Measurements from ENCODE around the gene ANKRD13C.

ANKRD13C gene

DNA sequence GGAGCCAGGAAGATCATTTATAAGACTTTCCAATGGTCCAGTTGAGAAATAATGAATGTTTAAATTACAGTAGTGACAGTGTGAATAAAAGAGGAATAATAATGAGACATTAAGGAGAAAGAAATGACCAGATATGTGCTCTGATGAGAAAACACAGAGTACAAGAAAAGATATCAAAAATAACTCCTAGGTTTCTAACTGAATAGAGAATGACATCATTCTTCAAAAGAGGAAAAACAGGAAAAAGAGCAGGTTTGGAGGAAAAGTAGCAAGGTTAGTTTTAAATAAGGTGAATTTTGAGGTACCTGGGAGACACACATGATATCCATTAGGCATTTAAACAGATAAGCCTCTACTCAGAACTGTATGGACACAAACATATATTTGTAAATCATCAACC, 55.0 kb downstream of the ANKRD13C start:
- no peak for TF ChIP-seq CREB1 (IDR thresholded peaks at IDR 0.05; ENCODE audit: low read depth)
- no peak for TF ChIP-seq EP300 (IDR thresholded peaks at IDR 0.05; ENCODE audit: borderline replicate concordance)
- TF ChIP-seq TCF12 (IDR thresholded peaks at IDR 0.05; ENCODE audit: low read depth) = no peak

DNA sequence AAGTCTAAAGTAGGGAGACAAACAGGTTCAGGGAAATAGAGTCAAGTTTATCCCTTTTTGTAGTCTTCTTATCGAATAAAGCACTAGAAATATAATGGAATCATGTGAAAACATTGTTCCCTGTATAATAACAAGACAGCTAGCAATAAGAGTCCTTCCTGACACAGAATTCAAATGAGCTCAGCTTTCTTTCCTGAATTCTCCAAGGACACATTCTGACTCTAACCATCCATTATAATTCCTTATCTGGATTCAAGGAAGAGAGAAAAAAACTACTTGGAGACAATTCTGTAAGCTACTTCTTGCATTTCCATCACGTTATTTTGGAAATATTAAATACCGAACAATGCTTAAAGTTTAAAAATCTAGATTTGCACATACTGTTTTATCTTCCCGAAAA, 58.8 kb downstream of the ANKRD13C start:
- TF ChIP-seq TEAD4 (IDR thresholded peaks at IDR 0.05) = no peak
- no peak for TF ChIP-seq RAD21 (IDR thresholded peaks at IDR 0.05; ENCODE audit: low read depth)
- TF ChIP-seq TAF1 (IDR thresholded peaks at IDR 0.05; ENCODE audit: low read depth) = no peak
- TF ChIP-seq NFIC (IDR thresholded peaks at IDR 0.05) = no peak
- no peak for TF ChIP-seq CEBPB (IDR thresholded peaks at IDR 0.05)
- TF ChIP-seq, protein P1, sequence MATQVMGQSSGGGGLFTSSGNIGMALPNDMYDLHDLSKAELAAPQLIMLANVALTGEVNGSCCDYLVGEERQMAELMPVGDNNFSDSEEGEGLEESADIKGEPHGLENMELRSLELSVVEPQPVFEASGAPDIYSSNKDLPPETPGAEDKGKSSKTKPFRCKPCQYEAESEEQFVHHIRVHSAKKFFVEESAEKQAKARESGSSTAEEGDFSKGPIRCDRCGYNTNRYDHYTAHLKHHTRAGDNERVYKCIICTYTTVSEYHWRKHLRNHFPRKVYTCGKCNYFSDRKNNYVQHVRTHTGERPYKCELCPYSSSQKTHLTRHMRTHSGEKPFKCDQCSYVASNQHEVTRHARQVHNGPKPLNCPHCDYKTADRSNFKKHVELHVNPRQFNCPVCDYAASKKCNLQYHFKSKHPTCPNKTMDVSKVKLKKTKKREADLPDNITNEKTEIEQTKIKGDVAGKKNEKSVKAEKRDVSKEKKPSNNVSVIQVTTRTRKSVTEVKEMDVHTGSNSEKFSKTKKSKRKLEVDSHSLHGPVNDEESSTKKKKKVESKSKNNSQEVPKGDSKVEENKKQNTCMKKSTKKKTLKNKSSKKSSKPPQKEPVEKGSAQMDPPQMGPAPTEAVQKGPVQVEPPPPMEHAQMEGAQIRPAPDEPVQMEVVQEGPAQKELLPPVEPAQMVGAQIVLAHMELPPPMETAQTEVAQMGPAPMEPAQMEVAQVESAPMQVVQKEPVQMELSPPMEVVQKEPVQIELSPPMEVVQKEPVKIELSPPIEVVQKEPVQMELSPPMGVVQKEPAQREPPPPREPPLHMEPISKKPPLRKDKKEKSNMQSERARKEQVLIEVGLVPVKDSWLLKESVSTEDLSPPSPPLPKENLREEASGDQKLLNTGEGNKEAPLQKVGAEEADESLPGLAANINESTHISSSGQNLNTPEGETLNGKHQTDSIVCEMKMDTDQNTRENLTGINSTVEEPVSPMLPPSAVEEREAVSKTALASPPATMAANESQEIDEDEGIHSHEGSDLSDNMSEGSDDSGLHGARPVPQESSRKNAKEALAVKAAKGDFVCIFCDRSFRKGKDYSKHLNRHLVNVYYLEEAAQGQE (IDR thresholded peaks at IDR 0.05; ENCODE audit: low read depth) = no peak
- TF ChIP-seq FOXM1 (IDR thresholded peaks at IDR 0.05; ENCODE audit: borderline replicate concordance, low read depth) = no peak
- TF ChIP-seq, protein P2, sequence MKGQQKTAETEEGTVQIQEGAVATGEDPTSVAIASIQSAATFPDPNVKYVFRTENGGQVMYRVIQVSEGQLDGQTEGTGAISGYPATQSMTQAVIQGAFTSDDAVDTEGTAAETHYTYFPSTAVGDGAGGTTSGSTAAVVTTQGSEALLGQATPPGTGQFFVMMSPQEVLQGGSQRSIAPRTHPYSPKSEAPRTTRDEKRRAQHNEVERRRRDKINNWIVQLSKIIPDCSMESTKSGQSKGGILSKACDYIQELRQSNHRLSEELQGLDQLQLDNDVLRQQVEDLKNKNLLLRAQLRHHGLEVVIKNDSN (IDR thresholded peaks at IDR 0.05) = no peak
- TF ChIP-seq, protein P3, sequence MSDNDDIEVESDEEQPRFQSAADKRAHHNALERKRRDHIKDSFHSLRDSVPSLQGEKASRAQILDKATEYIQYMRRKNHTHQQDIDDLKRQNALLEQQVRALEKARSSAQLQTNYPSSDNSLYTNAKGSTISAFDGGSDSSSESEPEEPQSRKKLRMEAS (IDR thresholded peaks at IDR 0.05) = no peak

DNA sequence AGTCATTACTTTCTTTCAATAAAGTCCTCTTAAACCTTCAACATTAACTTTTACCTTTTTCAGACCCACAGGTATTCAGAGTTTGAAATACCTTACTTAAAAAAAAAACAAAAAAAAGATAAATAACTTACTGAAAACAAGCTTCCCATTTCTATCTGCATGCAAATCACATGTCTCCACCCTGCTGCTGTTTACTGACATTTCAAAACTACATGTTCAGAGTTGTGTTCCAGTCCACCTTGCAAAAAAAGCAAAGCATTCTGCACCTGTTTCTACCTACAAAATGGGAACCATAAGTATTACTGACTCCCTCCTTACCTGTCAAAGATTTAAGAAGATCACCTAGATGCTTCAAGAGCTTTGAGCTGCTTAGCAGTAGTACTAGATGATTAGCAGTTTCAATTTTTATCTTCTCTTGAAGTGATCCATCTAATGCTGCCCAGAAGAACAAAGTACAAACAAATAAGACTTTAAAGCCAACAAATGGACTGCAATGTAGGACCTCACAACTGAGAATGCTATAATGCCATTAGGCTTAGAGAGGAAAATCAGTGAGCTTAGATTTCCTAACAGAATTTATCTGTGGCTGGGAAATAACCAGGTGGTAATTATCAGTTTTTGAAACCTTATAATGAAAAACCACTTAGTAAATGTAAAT, 61.2 kb downstream of the ANKRD13C start:
- TF ChIP-seq RAD21 (IDR thresholded peaks at IDR 0.05; ENCODE audit: low read depth) (no peak), ZBTB7A (IDR thresholded peaks at IDR 0.05; ENCODE audit: low read depth) (no peak), YY1 (IDR thresholded peaks at IDR 0.05; ENCODE audit: low read depth) (no peak), EP300 (IDR thresholded peaks at IDR 0.05; ENCODE audit: borderline replicate concordance) (no peak), TEAD4 (IDR thresholded peaks at IDR 0.05) (no peak), CREB1 (IDR thresholded peaks at IDR 0.05; ENCODE audit: low read depth) (no peak)
- TF ChIP-seq, protein P3 (IDR thresholded peaks at IDR 0.05) = no peak
- TF ChIP-seq, protein P1 (IDR thresholded peaks at IDR 0.05; ENCODE audit: low read depth) = no peak

DNA sequence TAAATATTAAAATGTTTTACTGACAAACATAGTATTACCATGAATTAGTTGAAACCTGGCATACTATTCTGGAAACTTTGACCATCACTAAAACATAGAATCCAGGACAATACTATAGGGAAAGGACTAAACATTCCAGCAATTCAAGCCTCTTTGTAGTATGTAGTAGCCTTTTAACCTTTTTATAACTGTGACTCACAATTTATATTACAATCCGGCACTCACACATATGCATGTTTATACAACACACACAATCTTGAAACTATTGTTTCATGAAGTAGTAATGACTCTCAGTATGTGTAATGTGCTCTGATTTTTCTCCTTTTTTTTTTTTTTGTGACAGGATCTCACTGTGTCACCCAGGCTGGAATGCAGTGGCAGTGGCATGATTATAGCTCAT, 64.3 kb downstream of the ANKRD13C start:
- TF ChIP-seq, protein P2 (IDR thresholded peaks at IDR 0.05) = no peak
- TF ChIP-seq, protein P3 (IDR thresholded peaks at IDR 0.05) = no peak
- no peak for TF ChIP-seq TEAD4 (IDR thresholded peaks at IDR 0.05)
- TF ChIP-seq YY1 (IDR thresholded peaks at IDR 0.05; ENCODE audit: low read depth) = no peak
- no peak for TF ChIP-seq FOXM1 (IDR thresholded peaks at IDR 0.05; ENCODE audit: borderline replicate concordance, low read depth)
- no peak for TF ChIP-seq CEBPB (IDR thresholded peaks at IDR 0.05)
- TF ChIP-seq CREB1 (IDR thresholded peaks at IDR 0.05; ENCODE audit: low read depth) = no peak
- TF ChIP-seq EP300 (IDR thresholded peaks at IDR 0.05; ENCODE audit: borderline replicate concordance) = no peak
- TF ChIP-seq, protein P1 (IDR thresholded peaks at IDR 0.05; ENCODE audit: low read depth) = no peak

DNA sequence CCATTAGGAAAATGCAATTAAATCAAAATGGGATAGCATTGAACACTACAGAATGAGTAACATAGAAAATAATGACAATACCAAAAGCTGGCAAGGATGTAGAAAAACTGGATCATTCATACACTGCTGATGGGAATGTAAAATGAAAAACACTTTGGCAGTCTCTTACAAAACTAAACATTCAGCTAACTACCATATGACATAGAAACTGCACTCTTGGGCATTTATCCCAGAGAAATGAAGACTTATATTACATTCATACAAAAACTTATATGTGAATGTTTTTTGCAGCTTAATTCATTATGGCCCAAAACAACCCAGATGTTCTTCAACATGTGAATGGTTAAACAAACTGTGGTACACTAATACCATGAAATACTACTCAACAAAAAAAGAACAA, 66.4 kb downstream of the ANKRD13C start:
- TF ChIP-seq ZBTB7A (IDR thresholded peaks at IDR 0.05; ENCODE audit: low read depth) = no peak
- no peak for TF ChIP-seq TEAD4 (IDR thresholded peaks at IDR 0.05)
- no peak for TF ChIP-seq CEBPB (IDR thresholded peaks at IDR 0.05)
- TF ChIP-seq, protein P3 (IDR thresholded peaks at IDR 0.05) = no peak
- no peak for TF ChIP-seq EGR1 (IDR thresholded peaks at IDR 0.05)
- TF ChIP-seq TCF12 (IDR thresholded peaks at IDR 0.05; ENCODE audit: low read depth) = no peak
- no peak for TF ChIP-seq CREB1 (IDR thresholded peaks at IDR 0.05; ENCODE audit: low read depth)
- TF ChIP-seq FOXM1 (IDR thresholded peaks at IDR 0.05; ENCODE audit: borderline replicate concordance, low read depth) = no peak
- TF ChIP-seq, protein P1 (IDR thresholded peaks at IDR 0.05; ENCODE audit: low read depth) = no peak

All from Ishikawa (cell line).